C4-2B (cell line): ENCODE results near the gene DCAF5.

Experiments
- ZFX ChIP-seq: fragments of 450-650 bp; IDR thresholded peaks from 2 replicates; pipeline ENCODE4 v1.6.1; 2017
- TF ChIP-seq, protein P1 (sequence below): fragments of 450-650 bp; conservative IDR thresholded peaks from 2 replicates; pipeline ENCODE4 v1.5.1; 2017; ENCODE audit warnings: mild to moderate bottlenecking

DNA sequence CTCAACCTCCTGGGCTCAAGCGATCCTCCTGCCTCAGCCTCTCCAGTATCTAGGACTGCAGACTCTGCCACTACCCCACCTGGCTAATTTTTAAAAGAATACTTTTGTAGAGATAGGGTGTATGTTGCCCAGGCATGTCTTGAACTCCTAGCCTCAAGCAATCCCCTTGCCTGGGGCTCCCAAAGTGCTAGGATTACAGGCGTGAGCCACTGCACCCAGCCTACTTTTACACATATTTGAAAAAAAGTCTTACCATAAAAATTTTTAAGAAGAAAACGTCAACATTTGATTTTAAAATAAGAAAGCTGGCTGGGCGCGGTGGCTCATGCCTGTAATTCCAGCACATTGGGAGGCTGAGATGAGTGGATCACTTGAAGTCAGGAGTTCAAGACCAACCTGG, 46.5 kb downstream of the DCAF5 start:
- TF ChIP-seq, protein P1, sequence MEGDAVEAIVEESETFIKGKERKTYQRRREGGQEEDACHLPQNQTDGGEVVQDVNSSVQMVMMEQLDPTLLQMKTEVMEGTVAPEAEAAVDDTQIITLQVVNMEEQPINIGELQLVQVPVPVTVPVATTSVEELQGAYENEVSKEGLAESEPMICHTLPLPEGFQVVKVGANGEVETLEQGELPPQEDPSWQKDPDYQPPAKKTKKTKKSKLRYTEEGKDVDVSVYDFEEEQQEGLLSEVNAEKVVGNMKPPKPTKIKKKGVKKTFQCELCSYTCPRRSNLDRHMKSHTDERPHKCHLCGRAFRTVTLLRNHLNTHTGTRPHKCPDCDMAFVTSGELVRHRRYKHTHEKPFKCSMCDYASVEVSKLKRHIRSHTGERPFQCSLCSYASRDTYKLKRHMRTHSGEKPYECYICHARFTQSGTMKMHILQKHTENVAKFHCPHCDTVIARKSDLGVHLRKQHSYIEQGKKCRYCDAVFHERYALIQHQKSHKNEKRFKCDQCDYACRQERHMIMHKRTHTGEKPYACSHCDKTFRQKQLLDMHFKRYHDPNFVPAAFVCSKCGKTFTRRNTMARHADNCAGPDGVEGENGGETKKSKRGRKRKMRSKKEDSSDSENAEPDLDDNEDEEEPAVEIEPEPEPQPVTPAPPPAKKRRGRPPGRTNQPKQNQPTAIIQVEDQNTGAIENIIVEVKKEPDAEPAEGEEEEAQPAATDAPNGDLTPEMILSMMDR, result no peak
- no peak for TF ChIP-seq ZFX
